Uterus (tissue), 2 donors: Measurements from ENCODE around the gene ZSCAN30.

Source experiments
- POLR2A ChIP-seq, 2 donors: fragments of 450-650 bp; IDR thresholded peaks; one replicate each; pipeline ENCODE4 v1.6.1; 2016; ENCODE audit warnings: antibody characterized with exemption in 2 of 2, mild to moderate bottlenecking in 1 of 2, moderate library complexity in 1 of 2
- TF ChIP-seq, protein P1 (sequence below), 4 experiments: fragments of 200-600 bp in 2 of 4; fragments of 450-650 bp in 2 of 4; sonication (generic) in 2 of 4; IDR thresholded peaks; one replicate each; pipeline ENCODE4 v1.5.1; 2016 to 2019; ENCODE audit warnings: antibody characterized with exemption in 4 of 4, mild to moderate bottlenecking in 2 of 4, moderate library complexity in 1 of 4

DNA sequence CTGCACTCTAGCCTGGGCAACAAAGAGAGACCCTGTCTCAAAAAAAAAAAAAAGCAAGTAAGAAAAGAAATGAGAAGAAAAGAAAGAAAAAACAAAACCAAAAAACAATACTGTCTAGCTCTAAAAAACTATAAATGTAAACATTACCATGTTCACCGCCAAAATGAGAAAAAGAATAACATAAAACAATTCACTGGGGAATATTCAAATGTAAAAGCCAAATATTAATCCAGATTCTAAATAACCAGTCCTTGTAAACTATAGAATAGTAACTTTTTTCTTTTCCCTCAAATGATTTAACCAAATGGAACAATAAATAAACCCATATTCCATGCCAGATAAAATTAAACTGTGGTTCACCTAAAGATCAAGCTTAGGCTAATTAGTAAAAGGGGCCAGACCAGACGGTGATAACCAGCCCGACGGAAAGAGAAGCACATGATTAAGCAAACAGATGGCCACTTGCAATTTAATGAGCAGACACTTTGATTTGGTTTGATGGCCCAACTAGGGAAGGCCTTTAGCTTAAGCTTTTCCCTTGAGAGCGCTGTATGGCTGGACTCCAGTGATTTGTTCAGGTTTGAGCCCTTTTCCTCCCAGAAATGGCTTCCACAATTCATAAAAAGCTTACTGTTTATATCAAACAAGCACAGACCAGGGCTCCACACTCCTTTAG is 88.6 kb downstream of the ZSCAN30 start:
- TF ChIP-seq, protein P1, sequence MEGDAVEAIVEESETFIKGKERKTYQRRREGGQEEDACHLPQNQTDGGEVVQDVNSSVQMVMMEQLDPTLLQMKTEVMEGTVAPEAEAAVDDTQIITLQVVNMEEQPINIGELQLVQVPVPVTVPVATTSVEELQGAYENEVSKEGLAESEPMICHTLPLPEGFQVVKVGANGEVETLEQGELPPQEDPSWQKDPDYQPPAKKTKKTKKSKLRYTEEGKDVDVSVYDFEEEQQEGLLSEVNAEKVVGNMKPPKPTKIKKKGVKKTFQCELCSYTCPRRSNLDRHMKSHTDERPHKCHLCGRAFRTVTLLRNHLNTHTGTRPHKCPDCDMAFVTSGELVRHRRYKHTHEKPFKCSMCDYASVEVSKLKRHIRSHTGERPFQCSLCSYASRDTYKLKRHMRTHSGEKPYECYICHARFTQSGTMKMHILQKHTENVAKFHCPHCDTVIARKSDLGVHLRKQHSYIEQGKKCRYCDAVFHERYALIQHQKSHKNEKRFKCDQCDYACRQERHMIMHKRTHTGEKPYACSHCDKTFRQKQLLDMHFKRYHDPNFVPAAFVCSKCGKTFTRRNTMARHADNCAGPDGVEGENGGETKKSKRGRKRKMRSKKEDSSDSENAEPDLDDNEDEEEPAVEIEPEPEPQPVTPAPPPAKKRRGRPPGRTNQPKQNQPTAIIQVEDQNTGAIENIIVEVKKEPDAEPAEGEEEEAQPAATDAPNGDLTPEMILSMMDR (IDR thresholded peaks at IDR 0.05): no peak
- TF ChIP-seq POLR2A (IDR thresholded peaks at IDR 0.05): no peak
